GM18951 (cell line): ENCODE results near the gene GNAO1.

ENCODE experiments used
- POLR2A ChIP-seq: IDR thresholded peaks from 4 replicates; pipeline ENCODE4 v1.6.1; 2011; ENCODE audit warnings: mild to moderate bottlenecking; ENCODE audit not compliant: insufficient read length, insufficient read depth; ENCODE audit errors: extremely low read depth
- in situ Hi-C: fragments of 300-500 bp; cut with MboI; formaldehyde crosslinking; loops from one replicate; pipeline ENCODE4 v1.12.0; 2022; ENCODE audit warnings: low sequenced_read_pairs, mixed read lengths, inconsistent platforms; ENCODE audit not compliant: unreplicated experiment

Gene GNAO1

DNA sequence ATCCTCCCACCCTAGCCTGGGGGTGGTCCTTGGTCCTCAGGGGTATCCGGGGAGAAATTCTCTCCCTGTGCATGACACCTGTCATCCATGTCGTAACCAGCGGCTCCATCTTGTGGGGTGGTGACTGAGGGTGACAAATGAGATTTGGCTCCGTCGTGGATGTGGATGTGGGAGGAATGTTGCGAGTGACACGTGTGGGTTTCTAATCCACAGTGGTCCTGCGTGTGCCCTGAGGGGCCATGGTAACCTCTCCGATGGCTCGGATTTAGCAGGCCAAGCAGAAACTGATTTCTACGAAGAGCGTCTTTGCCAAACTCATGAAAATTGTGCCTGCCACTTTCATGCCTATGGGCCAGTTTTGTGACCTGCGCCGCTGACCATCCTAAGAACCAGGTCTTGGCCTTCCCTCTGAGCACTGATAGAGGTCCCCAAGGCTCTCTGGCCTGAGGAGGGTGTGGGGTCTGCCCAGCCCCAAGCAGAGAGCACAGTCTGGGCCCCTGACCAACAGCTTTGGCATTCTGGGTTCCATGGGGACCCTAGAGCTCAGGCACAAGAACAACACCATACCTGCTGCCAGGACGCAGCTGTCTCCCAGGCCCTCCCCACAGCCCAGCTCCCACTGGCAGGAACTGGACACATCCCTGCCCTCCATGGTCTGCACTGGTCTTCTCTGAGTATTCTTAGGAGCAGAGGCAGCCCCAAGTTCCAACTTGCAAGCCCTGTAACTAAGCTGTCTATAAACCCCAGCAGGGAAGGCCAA, 155.0 kb downstream of the GNAO1 start:
- TF ChIP-seq POLR2A: no peak
- in situ Hi-C loops: no loop called here

GRCh38 chr16:56347166-56347565, 155.9 kb downstream of the GNAO1 start:
- TF ChIP-seq POLR2A: no peak
- in situ Hi-C loops: no loop called here

- in situ Hi-C loops: no loop called here
- no peak for TF ChIP-seq POLR2A
Observed at GRCh38 chr16:56347670-56348069, 156.4 kb downstream of the GNAO1 start.

DNA sequence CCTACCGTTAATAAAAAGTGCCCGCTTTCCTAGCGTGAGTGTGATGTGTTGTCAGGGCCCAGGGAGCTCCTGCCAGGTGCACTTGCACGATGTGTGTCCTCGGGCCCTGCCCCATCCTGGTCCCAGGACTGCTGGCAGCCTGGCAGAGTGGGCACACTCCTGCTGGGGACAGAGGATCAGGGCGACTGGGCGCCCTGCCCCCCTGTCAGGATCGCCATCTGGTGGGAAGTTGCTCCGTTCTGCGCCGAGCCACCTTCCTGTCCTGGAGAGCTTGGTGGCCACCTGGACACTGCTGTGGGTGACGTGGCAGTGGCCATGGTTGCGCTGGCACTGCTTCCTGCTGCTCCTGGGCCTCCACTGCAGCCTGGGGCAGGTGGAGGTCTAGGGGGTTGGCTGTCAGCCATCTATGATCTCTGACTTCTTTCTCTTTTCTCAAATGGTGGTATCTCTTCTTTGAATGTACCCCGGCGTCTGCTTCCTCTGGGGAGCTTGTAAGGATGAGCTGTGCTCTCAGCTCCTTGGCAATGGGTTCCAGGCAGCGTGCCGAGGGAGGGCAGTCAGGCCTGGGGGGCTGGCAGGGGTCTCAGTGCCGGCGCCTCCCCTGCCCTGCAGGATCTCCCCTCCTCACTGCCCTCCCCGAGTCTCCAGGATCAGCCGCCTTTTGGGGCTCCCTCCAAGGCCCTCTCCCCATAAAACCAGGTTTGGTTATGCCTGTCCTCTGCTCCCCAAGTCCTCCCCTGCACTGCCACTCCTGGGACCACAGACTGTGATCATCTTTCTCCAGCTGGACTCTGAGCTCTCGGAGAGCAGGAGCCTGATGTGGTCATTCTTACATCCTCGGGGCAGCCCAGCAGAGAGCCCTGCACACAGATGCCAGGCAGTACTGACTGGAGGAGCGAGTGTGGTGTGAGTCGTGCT, 157.1 kb downstream of the GNAO1 start:
- no peak for TF ChIP-seq POLR2A
- in situ Hi-C loops: no loop called here

DNA sequence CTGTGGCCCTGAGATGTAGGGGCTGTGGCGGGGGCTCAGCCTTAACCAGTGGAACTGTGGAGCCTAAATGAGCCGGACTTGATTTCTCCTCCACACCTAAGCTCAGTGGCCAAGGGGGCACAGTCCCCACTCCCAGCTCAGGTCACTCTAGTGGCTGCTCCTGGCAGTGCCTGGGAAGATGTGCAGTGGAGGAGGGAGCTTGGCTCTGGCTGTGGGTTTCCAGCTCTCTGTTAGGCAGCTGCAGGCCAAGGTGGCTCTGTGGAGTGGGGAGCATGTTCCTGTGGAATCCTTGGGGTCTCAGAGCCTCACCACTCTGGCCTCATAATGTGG, 157.8 kb downstream of the GNAO1 start:
- TF ChIP-seq POLR2A: no peak
- in situ Hi-C loops: no loop called here

DNA sequence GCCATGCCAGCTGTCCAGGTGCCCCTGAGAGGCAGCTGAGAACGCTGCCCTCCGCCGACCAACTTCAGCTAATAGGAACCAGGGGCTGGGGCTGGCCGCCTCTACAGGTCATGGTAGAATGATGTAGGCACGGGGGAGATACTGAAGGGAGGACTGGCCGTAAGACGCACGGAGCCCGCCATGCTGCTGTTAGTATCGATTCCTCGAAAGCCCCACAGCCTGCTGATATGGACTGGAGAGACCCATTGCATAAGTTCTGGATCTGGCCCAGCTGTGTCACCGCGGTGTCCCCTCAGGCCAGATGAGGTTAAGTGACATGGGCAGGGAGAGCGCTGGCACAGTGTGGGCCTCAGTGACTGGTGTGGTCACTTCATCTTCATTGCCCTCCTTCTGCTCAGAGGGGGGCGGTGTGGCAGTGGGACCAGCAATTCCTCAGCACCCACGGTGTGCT, 158.4 kb downstream of the GNAO1 start:
- TF ChIP-seq POLR2A: no peak
- in situ Hi-C loops: no loop called here

DNA sequence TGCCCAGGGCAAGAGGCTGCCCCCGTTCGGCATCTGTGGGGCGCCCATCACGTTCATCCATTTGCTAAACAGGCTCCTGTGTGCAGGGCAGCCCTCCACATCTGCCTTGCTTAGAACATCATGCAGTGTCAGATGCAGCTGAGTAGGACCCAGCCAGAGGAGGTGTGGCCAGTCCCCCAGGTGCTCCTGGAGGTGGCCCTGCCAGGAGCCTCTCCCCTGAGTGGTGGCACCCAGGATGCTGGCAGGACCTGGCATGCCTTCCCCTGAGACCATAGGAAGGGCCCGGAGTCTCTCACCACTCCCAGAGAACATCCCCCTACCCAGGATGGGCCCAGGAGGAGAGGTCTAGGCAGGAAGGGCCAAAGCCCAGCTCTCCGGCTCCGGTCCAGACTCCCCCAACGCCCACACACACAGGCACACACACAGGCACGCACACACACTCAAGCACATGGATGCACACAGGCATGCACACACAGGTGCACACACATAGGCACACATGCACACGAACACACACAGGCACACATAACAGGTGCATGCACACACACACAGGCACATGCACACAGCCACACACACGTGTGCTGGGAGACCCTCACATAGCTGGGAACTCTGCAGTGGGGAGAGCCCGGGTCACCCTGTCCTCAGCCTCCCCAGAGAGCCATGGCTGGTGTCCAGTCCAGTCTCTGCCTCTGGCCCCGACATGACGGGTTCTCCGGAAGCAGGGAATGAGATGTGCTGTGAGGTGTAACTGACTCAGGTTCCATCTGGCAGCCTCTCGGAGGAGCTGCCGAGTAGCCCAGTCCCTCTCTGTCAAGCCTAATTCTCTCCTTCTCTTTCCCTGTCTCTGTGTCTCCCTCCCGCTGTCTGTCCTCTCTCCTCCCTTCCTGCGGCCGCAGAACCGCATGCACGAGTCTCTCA, 159.5 kb downstream of the GNAO1 start:
- in situ Hi-C loops: no loop called here
- no peak for TF ChIP-seq POLR2A

DNA sequence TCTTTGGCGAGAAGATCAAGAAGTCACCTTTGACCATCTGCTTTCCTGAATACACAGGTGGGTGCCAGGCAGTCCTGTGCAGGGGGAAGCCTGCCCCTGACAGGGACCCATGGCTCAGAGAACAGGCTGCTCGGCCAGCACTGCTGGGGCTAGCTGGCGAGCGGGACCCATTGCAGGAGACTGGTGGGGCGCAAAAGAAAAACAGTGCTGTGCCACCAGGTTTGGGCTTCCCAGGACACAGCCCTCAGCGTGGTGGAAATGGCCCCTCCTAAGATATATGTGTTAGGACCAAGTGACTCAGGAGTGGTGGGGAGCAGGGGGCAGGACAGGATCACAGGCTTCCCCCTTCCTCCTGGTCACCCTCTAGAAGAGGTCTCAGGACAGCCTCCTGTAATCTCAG, 160.2 kb downstream of the GNAO1 start:
- in situ Hi-C loops: no loop called here

GRCh38 chr16:56352351-56353053, 161.2 kb downstream of the GNAO1 start:
- TF ChIP-seq POLR2A: no peak
- in situ Hi-C loops: no loop called here

More for the DNA sequence above, 160.2 kb downstream of the GNAO1 start:
- TF ChIP-seq POLR2A: no peak

- no peak for TF ChIP-seq POLR2A
- in situ Hi-C loops: no loop called here
Observed at GRCh38 chr16:56353054-56353921, 162.0 kb downstream of the GNAO1 start.

GRCh38 chr16:56354016-56354415, 162.7 kb downstream of the GNAO1 start:
- in situ Hi-C loops: no loop called here
- no peak for TF ChIP-seq POLR2A
